Tracheal epithelial cell (primary cell): ENCODE results near the gene TSGA10. TPM values are rescaled to one million over a fixed set of nuclear protein-coding genes. Genes with fewer than 3 reads are reported as not detected.

Experiments used
- total RNA-seq: library from RNA; depleted of rRNA; stranded (reverse); fragments of >200 nt; gene quantifications from 2 replicates; pipeline ENCODE4 v1.2.1, GENCODE V29; 2014

TSGA10 gene
- 2.8 and 3.6 TPM in 2 replicates for total RNA-seq

GRCh38 chr2:99154643-99155536 lies at the start of gene TSGA10, which contains the start of gene LIPT1:
TSS of gene TSGA10 (minus strand) at chr2:99154942. CDS start at chr2:99109439, 45,503 bp downstream.
TSS of gene LIPT1 (plus strand) at chr2:99154967. CDS start at chr2:99161958, 6,991 bp downstream.

DNA sequence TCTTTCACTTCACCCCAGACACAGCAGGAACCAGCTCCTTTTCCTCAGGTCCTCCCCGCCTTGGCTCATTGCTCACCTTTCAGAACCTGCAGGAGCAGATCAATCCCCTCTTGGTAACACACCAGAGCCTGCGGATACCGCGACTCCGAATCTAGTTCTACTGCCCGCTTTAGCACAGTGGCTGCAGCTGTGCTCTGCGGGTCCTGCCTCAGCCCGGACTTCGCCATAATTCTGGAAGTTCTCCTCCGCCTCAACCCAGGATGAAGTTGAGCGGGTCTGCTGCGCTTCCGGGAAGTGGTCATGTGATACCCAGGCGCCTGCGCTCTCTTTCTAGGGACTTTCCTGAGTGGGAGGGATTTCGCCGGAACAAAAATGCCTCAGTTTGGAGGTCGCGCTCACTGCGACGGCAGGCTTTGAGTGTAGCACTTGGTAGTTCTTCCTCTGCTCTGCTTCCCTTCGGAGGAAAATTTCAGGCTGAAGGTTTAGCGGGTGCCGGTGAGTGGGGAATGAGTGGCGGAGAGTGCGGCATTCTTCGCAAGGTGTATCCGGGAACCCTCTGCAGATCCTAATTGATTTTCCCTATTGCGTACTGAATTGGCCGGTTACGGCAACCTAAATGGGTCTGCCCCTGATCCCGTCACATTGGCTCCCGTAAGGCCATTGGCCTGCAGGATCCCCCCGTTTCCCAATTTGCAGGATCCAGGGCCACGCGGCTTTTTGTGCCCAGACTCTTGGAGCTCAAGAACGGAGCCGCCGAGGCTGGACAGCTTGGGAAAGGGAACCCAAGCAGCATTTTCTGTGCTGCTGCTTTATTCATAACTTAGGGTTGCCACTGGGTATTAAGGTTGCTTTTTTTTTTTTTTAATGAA lies 26.2 kb upstream of the TSGA10 start, which contains the start of the genes MITD1 and MRPL30:
Gene MITD1, minus strand, starts transcription at position 304 of the 869 bp plus-strand sequence. Its CDS starts 77 bp downstream, at position 227.
Gene MRPL30, plus strand, starts transcription at position 430 of the 869 bp plus-strand sequence. CDS start 5,020 bp downstream, outside the sequence.

DNA sequence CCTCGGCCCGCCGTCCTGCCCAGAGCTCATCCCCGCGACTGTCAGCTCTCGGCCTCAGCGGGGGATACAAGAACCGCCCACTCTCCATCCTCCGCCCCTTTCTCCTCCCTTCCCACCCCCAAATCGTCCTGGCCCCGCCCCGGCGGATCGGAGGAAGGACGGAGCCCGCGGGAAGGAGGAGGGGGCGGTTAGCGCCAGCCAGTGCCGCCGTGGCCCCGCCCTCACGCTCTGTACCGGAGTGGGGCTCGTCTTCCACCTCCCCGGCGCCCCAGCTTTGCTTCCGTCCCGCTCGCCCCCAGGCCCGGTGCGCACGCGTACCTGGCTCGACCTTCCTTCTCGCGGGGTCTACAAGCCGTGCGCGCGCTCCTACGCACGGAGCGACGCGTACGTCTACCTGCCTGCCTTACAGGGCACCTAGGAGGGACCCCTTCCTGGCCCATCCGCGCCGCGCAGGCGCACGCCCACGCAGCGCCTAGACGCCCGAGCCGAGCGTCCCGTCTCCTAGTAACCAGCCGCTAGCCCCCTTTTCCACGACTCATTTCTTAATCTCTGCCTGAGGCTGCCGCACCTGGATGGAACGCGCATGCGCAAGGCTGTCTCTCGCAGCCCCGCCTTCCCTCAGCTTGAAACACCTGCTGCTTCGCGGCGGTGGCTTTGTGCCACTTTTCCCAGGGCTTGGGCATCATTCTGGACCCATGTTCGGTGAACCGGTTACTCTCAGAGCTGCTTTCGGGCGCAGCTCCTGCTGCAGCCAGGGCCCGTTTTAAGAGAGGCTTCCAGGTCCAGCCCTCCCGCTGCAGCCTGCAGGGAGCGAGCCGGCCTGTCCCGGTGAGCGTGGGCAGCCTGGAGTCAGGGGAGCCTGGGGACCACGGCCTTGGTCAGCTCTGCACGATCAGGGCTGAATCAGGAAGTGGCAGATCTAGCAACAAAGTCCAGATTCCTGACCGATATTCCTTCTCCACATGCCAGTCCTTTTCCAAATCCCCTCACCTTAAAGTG lies 13.3 kb downstream of the TSGA10 start, which contains the start of gene C2orf15:
Gene C2orf15, plus strand, starts transcription at position 598 of the 999 bp plus-strand sequence. CDS start 8,852 bp downstream, outside the sequence.

Other genes with a start within 250 kb of the TSGA10 start
- gene CRACDL, start 218.7 kb downstream of the TSGA10 start, total RNA-seq, result 0.48 and 1.1 TPM in 2 replicates
- 1.7 TPM in 1 of 2 replicates, not detected in the other for gene C2orf15, start 13.2 kb downstream of the TSGA10 start, total RNA-seq
- gene LIPT1, start within 50 bp of the TSGA10 start, total RNA-seq, result 2.4 and 3.6 TPM in 2 replicates
- gene MITD1, start 26.1 kb upstream of the TSGA10 start, total RNA-seq, result 13.2 and 24.6 TPM in 2 replicates
- 34.5 and 37.1 TPM in 2 replicates for gene MRPL30, start 26.2 kb upstream of the TSGA10 start, total RNA-seq
- not detected in 2 replicates for gene LYG2, start 100.7 kb upstream of the TSGA10 start, total RNA-seq
- not detected in 2 replicates for gene LYG1, start 146.3 kb upstream of the TSGA10 start, total RNA-seq
- gene TXNDC9, start 181.4 kb upstream of the TSGA10 start, total RNA-seq, result 70.8 and 94.2 TPM in 2 replicates
- gene EIF5B, start 182.4 kb upstream of the TSGA10 start, total RNA-seq, result 22.8 and 32.0 TPM in 2 replicates